Cardiac fibroblast (primary cell): Measurements from ENCODE around the gene DDAH1.

Source experiments
- DNase-seq, 2 donors: peaks; one replicate each; pipeline versions ENCODE4 v3.0.0 to v3.0.0-alpha.2; 2010; ENCODE audit warnings: low read depth in 2 of 2
- H3K4me3 ChIP-seq, 2 donors: replicated peaks in 1 of 2; 1 replicate in 1 of 2; 2 replicates in 1 of 2; pipeline ENCODE4 v1.5.1; 2011; ENCODE audit warnings: low read depth in 2 of 2, low read length in 2 of 2, mild to moderate bottlenecking in 2 of 2, moderate library complexity in 1 of 2
- CTCF ChIP-seq: IDR thresholded peaks from one replicate; pipeline ENCODE4 v1.5.1; 2011; ENCODE audit warnings: low read depth, mild to moderate bottlenecking, low read length, inconsistent platforms

The DDAH1 gene

GRCh38 chr1:85340427-85340826, 124.5 kb downstream of the DDAH1 start:
- TF ChIP-seq CTCF, result no peak
- no peak overlapping the region for H3K4me3 ChIP-seq
- DNase-seq, result no peak

GRCh38 chr1:85339656-85340399, 125.1 kb downstream of the DDAH1 start:
- TF ChIP-seq CTCF, result no peak

GRCh38 chr1:85339089-85339488, 125.9 kb downstream of the DDAH1 start:
- DNase-seq, result peak; percentile 71 to 76
- no peak for TF ChIP-seq CTCF
- no peak overlapping the region for H3K4me3 ChIP-seq

More at GRCh38 chr1:85339656-85340399, 125.1 kb downstream of the DDAH1 start:
- H3K4me3 ChIP-seq, result no peak overlapping the region
- DNase-seq, result no peak

- H3K4me3 ChIP-seq, result no peak overlapping the region
- peak in 1 of 2 donors; percentile 62 for DNase-seq
- no peak for TF ChIP-seq CTCF
Observed at GRCh38 chr1:85334962-85335361, 130.0 kb downstream of the DDAH1 start.

GRCh38 chr1:85333186-85333585, 131.8 kb downstream of the DDAH1 start:
- TF ChIP-seq CTCF, result no peak
- H3K4me3 ChIP-seq, result no peak overlapping the region
- no peak for DNase-seq

- H3K4me3 ChIP-seq, result no peak overlapping the region
- DNase-seq, result no peak
- TF ChIP-seq CTCF, result no peak
Observed at GRCh38 chr1:85332575-85332974, 132.4 kb downstream of the DDAH1 start.
